Cardiac septum (tissue), 1 donor: Measurements from ENCODE around the gene ALG3. TPM values are rescaled to one million over a fixed set of nuclear protein-coding genes. Genes with fewer than 3 reads are reported as not detected.

Experiments
- DNase-seq: peaks from one replicate; pipeline ENCODE4 v3.0.0-alpha.2; 2020; ENCODE audit warnings: low spot score
- intact Hi-C: fragments of 100-400 bp; cut with DNase I; formaldehyde crosslinking; loops from one replicate; pipeline ENCODE4 v1.14.0; 2022
- total RNA-seq: library from RNA; stranded (reverse); fragmentation: NEBNext Ultra II Directional; extraction: Animal tissue kit (Norgen Biotek cat#: 25700); gene quantifications from one replicate; pipeline ENCODE4 v1.2.1, GENCODE V29; 2021
- donor health status: DM: no; HTN: no; CAD: no.

ALG3 gene
- total RNA-seq, 1 donor from 2014 or later: 14.1 TPM

GRCh38 chr3:184261270-184261853, 12.6 kb upstream of the ALG3 start, which contains the start of gene CAMK2N2:
Gene CAMK2N2, minus strand, starts transcription at chr3:184261553. Its CDS starts 268 bp downstream, at chr3:184261285.
- intact Hi-C loops: no loop called here
- DNase-seq: no peak

GRCh38 chr3:184260724-184261269, 12.0 kb upstream of the ALG3 start:
- DNase-seq: no peak
- intact Hi-C loops: no loop called here

DNA sequence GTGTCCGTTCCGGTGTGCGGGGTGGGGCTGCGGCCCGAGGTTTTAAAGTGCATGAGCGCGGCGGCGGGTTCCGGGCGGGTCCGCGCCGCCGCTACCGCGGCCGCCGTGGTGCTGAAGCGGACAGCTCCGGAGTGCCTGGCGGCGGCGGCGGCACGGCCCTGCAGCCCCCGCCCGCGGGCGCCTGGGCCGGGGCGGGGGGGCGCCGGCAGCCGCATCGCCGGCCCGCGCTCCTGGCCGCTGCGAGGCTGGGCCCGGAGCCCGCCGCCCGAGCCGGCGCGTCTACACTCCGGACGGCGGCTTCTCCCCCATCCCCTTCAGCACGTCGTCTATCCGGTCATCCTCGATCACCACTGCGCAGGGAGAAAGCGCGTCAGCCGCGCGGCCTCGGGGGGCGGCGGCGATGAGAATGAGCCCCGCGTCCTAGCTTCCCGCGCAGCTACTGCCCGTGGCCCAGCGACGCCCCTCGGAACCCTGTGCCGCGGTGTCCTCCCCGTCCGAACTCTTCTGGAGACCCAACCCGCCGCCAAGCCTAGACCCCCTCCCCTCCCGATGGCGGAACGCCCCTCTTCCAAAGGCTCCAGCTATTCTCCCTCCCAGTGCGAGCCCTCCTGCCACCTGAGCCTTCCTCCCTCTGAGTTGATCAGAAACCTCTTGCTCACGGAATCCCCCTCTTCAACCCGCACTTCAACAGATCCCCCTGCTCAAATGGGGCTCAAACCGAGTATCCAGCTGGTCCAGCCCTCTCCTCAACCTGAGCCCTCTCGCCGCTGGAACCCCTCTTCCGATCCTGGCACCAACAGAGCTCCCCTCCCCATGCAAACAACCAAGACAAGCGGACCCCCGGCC, 11.3 kb upstream of the ALG3 start:
- DNase-seq: no peak
- intact Hi-C loops: no loop called here

GRCh38 chr3:184259396-184259877, 10.7 kb upstream of the ALG3 start:
- no peak for DNase-seq
- intact Hi-C loops: no loop called here

- no peak for DNase-seq
- intact Hi-C loops: no loop called here
Measured at GRCh38 chr3:184258926-184259325, 10.2 kb upstream of the ALG3 start.

DNA sequence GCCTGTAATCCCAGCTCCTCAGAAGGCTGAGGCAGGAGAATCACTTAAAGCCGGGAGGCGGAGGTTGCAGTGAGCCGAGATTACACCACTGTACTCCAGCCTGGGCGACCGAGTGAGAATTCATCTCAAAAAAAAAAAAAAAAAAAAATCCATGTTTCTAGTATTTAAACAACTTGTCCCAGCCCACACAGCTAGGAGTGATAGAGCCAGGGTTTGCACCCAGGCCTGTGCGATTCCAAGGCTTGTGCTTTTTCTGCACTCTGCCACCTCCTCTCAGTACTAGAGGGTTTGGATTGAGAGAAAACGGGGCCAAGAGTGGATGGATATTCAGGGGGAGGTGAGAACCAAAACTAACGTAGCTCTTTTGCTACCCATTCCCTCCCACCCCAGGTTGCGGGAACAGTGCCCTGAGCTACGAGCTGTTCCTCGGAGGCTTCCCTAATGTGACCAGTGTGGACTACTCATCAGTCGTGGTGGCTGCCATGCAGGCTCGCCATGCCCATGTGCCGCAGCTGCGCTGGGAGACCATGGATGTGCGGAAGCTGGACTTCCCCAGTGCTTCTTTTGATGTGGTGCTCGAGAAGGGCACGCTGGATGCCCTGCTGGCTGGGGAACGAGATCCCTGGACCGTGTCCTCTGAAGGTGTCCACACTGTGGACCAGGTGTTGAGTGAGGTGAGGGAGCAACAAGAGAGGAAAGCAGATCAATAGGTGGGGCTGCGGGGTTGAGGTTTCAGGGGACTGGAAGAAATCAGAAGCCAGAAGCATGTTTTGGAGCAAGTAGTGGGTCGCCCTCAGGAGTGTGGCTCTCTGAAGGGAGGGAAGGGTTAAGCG, 8.5 kb upstream of the ALG3 start:
- intact Hi-C loops: no loop called here
- DNase-seq: no peak

GRCh38 chr3:184255291-184256039, 6.7 kb upstream of the ALG3 start:
- intact Hi-C loops: no loop called here
- DNase-seq: no peak

GRCh38 chr3:184250167-184250828, 1.5 kb upstream of the ALG3 start:
- intact Hi-C loops: no loop called here
- peak; percentile 88 for DNase-seq

- DNase-seq: peak; percentile 95
- intact Hi-C loops: loop anchor here (1.0 to 5.0 kb wide), 7 partner anchors 50 to 352 kb away; partner anchors contain the start of genes ABCC5, ABCF3, AP2M1 and DVL3
Measured at GRCh38 chr3:184249412-184250166, 827 bp upstream of the ALG3 start, which contains the start of gene EEF1AKMT4. Gene EEF1AKMT4, plus strand, starts transcription at chr3:184249672. Its CDS starts 23 bp downstream, at chr3:184249695.

DNA sequence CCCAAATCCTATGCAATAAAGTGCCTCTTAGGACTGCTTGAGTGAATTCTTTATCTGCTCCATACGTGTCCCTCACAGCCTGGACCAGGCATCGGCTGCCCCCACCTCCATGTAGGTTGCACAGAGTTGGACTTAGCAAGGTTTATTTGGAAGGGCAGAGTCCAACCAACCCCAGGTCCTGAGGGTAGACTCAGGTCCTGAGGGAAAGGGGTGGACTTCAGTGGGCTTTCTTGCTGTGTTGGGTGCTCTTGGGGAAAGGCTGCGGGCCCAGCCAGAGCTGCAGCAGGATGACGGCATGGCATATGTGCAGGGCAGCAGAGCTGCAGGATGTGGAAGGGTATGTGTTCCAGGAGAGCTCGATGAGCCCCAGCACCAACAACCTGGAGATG, 6.5 kb downstream of the ALG3 start:
- intact Hi-C loops: no loop called here
- DNase-seq: no peak

GRCh38 chr3:184241447-184242296, 7.1 kb downstream of the ALG3 start:
- DNase-seq: no peak
- intact Hi-C loops: no loop called here

GRCh38 chr3:184241141-184241446, 7.7 kb downstream of the ALG3 start:
- DNase-seq: no peak
- intact Hi-C loops: no loop called here

GRCh38 chr3:184240384-184241140, 8.2 kb downstream of the ALG3 start:
- no peak for DNase-seq
- intact Hi-C loops: no loop called here

- no peak for DNase-seq
- intact Hi-C loops: no loop called here
Measured at GRCh38 chr3:184239708-184240107, 9.1 kb downstream of the ALG3 start.

GRCh38 chr3:184239221-184239620, 9.5 kb downstream of the ALG3 start:
- intact Hi-C loops: no loop called here

GRCh38 chr3:184238246-184238818, 10.4 kb downstream of the ALG3 start:
- no peak for DNase-seq
- intact Hi-C loops: no loop called here

More at GRCh38 chr3:184239221-184239620, 9.5 kb downstream of the ALG3 start:
- DNase-seq: no peak
